ENCODE measurements around the gene NDUFS7. TPM values are rescaled to one million over a fixed set of nuclear protein-coding genes. Genes with fewer than 3 reads are reported as not detected.

The NDUFS7 gene
- total RNA-seq, 1 experiment from 2014 or later = 135 TPM

DNA sequence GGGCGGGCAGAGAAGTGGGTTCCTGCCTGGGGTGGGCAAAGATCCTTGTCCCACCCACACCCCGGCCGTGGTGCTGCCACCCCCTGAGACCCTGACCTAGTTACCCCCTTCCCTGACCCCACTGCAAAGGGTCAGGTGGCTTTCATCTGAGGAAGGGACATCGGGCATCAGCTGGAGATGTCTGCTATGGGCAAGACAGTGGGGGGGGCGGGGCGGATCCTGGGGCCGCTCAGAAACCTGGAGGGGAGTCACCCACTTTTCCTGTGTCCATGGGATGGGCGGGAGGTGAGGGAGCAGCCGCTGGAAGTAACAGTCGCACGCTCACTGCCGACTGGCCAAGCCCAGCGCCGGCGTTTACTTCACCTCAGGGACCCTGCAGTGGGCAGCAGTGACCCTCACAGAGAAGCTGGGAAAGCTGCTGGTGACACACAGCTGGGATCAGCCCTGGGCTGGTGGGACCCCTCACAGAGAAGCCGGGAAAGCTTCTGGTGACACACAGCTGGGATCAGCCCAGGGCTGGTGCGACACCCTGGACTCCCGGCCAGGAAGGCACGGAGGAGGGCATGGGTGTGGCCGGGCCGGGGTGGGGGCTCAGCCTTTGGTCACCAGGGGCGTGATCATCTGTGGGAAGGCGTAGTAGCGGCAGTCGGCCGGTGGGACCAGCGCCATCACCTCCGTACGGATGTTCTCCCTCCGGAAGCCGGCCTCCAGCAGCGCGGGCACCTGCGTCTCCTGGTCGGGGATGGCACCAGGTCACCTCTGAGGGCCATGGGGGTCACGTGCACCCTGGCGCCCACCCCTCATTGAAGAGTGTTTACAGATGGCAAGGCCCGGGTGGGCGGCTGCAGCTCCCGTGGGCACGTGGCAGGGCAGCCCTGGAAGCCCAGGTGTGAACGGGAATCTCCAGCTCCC, 13.3 kb downstream of the NDUFS7 start:
- TF ChIP-seq, protein P1, sequence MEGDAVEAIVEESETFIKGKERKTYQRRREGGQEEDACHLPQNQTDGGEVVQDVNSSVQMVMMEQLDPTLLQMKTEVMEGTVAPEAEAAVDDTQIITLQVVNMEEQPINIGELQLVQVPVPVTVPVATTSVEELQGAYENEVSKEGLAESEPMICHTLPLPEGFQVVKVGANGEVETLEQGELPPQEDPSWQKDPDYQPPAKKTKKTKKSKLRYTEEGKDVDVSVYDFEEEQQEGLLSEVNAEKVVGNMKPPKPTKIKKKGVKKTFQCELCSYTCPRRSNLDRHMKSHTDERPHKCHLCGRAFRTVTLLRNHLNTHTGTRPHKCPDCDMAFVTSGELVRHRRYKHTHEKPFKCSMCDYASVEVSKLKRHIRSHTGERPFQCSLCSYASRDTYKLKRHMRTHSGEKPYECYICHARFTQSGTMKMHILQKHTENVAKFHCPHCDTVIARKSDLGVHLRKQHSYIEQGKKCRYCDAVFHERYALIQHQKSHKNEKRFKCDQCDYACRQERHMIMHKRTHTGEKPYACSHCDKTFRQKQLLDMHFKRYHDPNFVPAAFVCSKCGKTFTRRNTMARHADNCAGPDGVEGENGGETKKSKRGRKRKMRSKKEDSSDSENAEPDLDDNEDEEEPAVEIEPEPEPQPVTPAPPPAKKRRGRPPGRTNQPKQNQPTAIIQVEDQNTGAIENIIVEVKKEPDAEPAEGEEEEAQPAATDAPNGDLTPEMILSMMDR (IDR thresholded peaks at IDR 0.05; ENCODE audit: unreplicated experiment) = no peak
- CTCF ChIA-PET = no interaction called here
- Mint-ChIP-seq H3K4me1 (ENCODE audit: insufficient read depth, unreplicated experiment) (no peaks in the 10 kb centered on the region), H3K27me3 (ENCODE audit: insufficient read depth, unreplicated experiment) (no peaks in the 10 kb centered on the region), H3K9me3 (ENCODE audit: unreplicated experiment) (no peaks in the 10 kb centered on the region), H3K4me3 (ENCODE audit: unreplicated experiment) (no peak overlapping the region), H3K36me3 (ENCODE audit: insufficient read depth, unreplicated experiment) (peaks cover 16% of the 10 kb centered on the region), H3K27ac (ENCODE audit: low read depth, unreplicated experiment) (no peak overlapping the region)
- DNase-seq (ENCODE audit: unreplicated experiment) = no peak
- intact Hi-C loops (cut with micrococcal nuclease) = no loop called here
- BruUV-seq (replicated peaks) = no TSS peak
- POLR2A ChIA-PET = interaction anchor here (0.9 kb wide), 1 partner anchor 12 kb away, joined by 4 read pairs; no protein-coding TSS in a partner anchor

DNA sequence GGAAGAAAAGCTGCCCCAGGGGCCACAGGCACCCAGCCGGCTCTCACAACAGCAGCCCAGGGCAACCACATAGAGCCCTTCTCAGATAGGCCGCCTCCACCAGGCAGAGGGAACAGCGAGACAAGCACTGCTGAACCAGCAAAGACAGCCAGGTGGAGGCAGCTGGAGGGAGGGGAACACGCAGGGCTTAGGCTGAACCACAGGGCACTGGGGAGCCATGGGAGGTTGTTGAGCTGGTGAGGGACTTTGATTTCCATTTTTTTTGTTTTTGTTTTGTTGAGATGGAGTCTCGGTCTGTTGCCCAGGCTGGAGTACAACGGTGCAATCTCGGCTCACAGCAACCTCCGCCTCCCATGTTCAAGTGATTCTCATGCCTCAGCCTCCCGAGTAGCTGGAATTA, 14.1 kb downstream of the NDUFS7 start:
- Mint-ChIP-seq H3K4me1 (ENCODE audit: insufficient read depth, unreplicated experiment) (peaks cover 4% of the 10 kb centered on the region), H3K9me3 (ENCODE audit: unreplicated experiment) (no peaks in the 10 kb centered on the region), H3K4me3 (ENCODE audit: unreplicated experiment) (no peak overlapping the region), H3K36me3 (ENCODE audit: insufficient read depth, unreplicated experiment) (peaks cover 8% of the 10 kb centered on the region), H3K27me3 (ENCODE audit: insufficient read depth, unreplicated experiment) (no peaks in the 10 kb centered on the region), H3K27ac (ENCODE audit: low read depth, unreplicated experiment) (no peak overlapping the region)
- no TSS peak for BruUV-seq (replicated peaks)
- no peak for DNase-seq (ENCODE audit: unreplicated experiment)
- POLR2A ChIA-PET = interaction anchor here (0.9 kb wide), 1 partner anchor 13 kb away, joined by 4 read pairs; no protein-coding TSS in a partner anchor
- TF ChIP-seq, protein P1 (IDR thresholded peaks at IDR 0.05; ENCODE audit: unreplicated experiment) = no peak
- CTCF ChIA-PET = no interaction called here
- intact Hi-C loops (cut with micrococcal nuclease) = no loop called here

DNA sequence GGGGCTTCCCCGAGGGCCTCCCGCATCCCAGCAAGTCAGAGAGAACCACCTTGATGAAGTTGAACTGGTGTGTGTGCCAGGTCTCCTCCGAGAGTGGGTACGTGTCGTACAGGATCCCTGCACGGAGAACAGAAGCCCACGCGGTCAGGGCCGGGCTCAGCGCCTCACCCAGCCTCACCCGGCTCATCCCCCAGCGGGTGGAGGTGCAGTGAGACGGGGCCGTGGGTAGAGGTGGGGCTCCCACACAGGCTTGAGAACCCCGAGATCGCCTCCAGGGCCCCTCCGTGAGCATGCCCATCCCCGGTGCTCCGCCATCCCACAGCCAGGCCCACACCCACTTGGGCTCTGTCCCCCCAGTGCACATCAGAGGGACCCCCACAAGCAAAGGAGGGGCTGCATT, 15.4 kb downstream of the NDUFS7 start:
- Mint-ChIP-seq H3K27ac (ENCODE audit: low read depth, unreplicated experiment) (no peak overlapping the region), H3K36me3 (ENCODE audit: insufficient read depth, unreplicated experiment) (no peaks in the 10 kb centered on the region), H3K9me3 (ENCODE audit: unreplicated experiment) (no peaks in the 10 kb centered on the region), H3K27me3 (ENCODE audit: insufficient read depth, unreplicated experiment) (no peaks in the 10 kb centered on the region), H3K4me1 (ENCODE audit: insufficient read depth, unreplicated experiment) (peaks cover 11% of the 10 kb centered on the region), H3K4me3 (ENCODE audit: unreplicated experiment) (no peak overlapping the region)
- TF ChIP-seq, protein P1 (IDR thresholded peaks at IDR 0.05; ENCODE audit: unreplicated experiment) = no peak
- intact Hi-C loops (cut with micrococcal nuclease) = no loop called here
- ChIA-PET CTCF (interaction anchor here (0.6 to 0.7 kb wide), 2 partner anchors 199 to 698 kb away, joined by 3 to 5 read pairs; no protein-coding TSS in a partner anchor), POLR2A (no interaction called here)
- no peak for DNase-seq (ENCODE audit: unreplicated experiment)
- BruUV-seq (replicated peaks) = no TSS peak

DNA sequence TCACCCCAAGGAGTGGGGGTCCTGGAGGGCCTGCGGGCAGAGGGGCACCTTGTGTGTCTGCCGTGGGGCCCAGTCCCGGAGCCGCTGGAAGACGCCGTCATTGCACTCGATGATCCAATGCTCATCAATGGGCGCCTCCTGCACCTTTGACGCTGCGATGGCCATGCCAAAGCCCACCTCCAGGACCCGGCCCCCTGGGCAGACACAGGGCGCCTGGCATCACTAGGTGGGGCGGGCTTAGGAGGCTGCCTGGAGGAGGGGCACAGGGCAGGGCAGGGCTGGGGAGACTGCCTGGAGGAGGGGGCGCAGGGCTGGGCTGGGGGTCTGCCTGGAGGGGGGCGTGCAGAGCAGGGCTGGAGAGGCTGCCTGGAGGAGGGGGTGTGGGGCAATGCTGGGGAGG, 16.0 kb downstream of the NDUFS7 start:
- Mint-ChIP-seq H3K9me3 (ENCODE audit: unreplicated experiment) (no peaks in the 10 kb centered on the region), H3K4me3 (ENCODE audit: unreplicated experiment) (no peak overlapping the region), H3K27ac (ENCODE audit: low read depth, unreplicated experiment) (no peak overlapping the region), H3K4me1 (ENCODE audit: insufficient read depth, unreplicated experiment) (peaks cover 11% of the 10 kb centered on the region), H3K36me3 (ENCODE audit: insufficient read depth, unreplicated experiment) (no peaks in the 10 kb centered on the region), H3K27me3 (ENCODE audit: insufficient read depth, unreplicated experiment) (no peaks in the 10 kb centered on the region)
- BruUV-seq (replicated peaks) = no TSS peak
- POLR2A ChIA-PET = no interaction called here
- intact Hi-C loops (cut with micrococcal nuclease) = no loop called here
- DNase-seq (ENCODE audit: unreplicated experiment) = no peak
- TF ChIP-seq, protein P1 (IDR thresholded peaks at IDR 0.05; ENCODE audit: unreplicated experiment) = no peak
- CTCF ChIA-PET = interaction anchor here (0.6 to 0.7 kb wide), 2 partner anchors 198 to 697 kb away, joined by 3 to 5 read pairs; no protein-coding TSS in a partner anchor
